Astrocyte (in vitro differentiated cells and primary cell): ENCODE results near the gene MCCC1.

Experiments
- CTCF ChIP-seq: IDR thresholded peaks from 2 replicates; pipeline ENCODE4 v1.5.1; 2011; ENCODE audit warnings: low read depth, mild to moderate bottlenecking, inconsistent platforms, low read length, moderate library complexity; ENCODE audit not compliant: insufficient read depth
- EZH2 ChIP-seq: IDR thresholded peaks from 2 replicates; pipeline ENCODE4 v1.6.1; 2012; ENCODE audit warnings: mild to moderate bottlenecking, low read length, inconsistent platforms; ENCODE audit not compliant: insufficient read depth

- TF ChIP-seq CTCF, result no peak
- no peak for TF ChIP-seq EZH2
Observed at GRCh38 chr3:183028416-183028815, 70.9 kb downstream of the MCCC1 start.
